ENCODE measurements around the gene CHSY1.
"Not testable (repeated sequence)": the region's sequence is repeated elsewhere in the genome, so short reads cannot be mapped to it uniquely, and the experiment has no call there.

The CHSY1 gene

DNA sequence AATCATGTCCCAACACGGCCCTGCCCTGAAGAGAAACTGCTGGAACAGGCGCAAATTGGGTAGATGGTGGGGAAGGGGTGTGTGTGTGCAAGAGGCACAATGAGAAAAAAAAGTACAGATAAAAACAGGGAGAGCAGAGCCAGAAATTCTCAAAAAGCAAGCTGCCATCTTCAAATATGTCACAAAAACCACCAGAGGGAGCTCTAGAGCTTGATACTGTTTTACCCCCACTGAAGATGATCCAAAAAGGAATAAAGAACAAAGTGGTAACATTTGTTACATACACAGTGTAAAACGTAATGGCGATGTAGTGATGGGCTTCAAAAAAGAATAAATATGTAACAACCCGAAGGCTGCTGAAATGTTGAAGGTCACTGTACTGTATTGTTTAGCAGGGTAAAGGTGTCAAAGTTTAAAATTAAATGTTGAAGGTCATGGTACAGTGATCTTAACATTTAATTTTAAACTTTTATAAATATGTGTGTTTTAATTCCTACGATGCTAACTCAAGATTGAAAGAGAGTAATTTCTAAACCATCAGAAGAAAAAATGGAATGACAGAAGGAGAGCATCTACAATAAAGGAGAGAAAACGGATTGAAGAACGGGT lies 37.2 kb upstream of the CHSY1 start:
- peak; percentile 70 for DNase-seq (ENCODE audit: low read depth)
- no peak overlapping the region for H3K4me3 ChIP-seq (ENCODE audit: low read length)
- peak; percentile 68 for TF ChIP-seq CTCF (IDR thresholded peaks at IDR 0.05; ENCODE audit: insufficient read depth, low read depth, low read length, missing control alignments)

DNA sequence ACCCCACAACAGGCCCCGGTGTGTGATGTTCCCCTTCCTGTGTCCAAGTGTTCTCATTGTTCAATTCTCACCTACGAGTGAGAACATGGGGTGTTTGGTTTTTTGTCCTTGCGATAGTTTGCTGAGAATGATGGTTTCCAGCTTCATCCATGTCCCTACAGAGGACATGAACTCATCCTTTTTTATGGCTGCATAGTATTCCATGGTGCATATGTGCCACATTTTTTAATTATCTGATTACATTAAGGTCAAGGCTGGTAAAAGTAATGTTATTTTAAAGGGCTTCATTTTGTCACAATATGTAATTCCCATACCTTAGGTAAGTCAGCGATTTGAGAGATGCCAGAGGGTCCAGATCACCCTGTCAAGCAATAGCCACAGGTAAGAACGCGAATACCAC lies 35.5 kb upstream of the CHSY1 start:
- not testable (repeated sequence) for DNase-seq (ENCODE audit: low read depth); H3K4me3 ChIP-seq (ENCODE audit: low read length)

GRCh38 chr15:101286471-101287114 lies 34.7 kb upstream of the CHSY1 start:
- no peak for DNase-seq (ENCODE audit: low read depth)
- TF ChIP-seq CTCF (IDR thresholded peaks at IDR 0.05; ENCODE audit: insufficient read depth, low read depth, low read length, missing control alignments), result no peak
- no peak overlapping the region for H3K4me3 ChIP-seq (ENCODE audit: low read length)

GRCh38 chr15:101283931-101284330 lies 32.1 kb upstream of the CHSY1 start:
- no peak overlapping the region for H3K4me3 ChIP-seq (ENCODE audit: low read length)

GRCh38 chr15:101280007-101280406 lies 28.2 kb upstream of the CHSY1 start:
- TF ChIP-seq CTCF (IDR thresholded peaks at IDR 0.05; ENCODE audit: insufficient read depth, low read depth, low read length, missing control alignments), result no peak
- H3K4me3 ChIP-seq (ENCODE audit: low read length), result no peak overlapping the region
- DNase-seq (ENCODE audit: low read depth), result no peak

More at GRCh38 chr15:101283931-101284330, 32.1 kb upstream of the CHSY1 start:
- DNase-seq (ENCODE audit: low read depth), result no peak
- TF ChIP-seq CTCF (IDR thresholded peaks at IDR 0.05; ENCODE audit: insufficient read depth, low read depth, low read length, missing control alignments), result no peak

DNA sequence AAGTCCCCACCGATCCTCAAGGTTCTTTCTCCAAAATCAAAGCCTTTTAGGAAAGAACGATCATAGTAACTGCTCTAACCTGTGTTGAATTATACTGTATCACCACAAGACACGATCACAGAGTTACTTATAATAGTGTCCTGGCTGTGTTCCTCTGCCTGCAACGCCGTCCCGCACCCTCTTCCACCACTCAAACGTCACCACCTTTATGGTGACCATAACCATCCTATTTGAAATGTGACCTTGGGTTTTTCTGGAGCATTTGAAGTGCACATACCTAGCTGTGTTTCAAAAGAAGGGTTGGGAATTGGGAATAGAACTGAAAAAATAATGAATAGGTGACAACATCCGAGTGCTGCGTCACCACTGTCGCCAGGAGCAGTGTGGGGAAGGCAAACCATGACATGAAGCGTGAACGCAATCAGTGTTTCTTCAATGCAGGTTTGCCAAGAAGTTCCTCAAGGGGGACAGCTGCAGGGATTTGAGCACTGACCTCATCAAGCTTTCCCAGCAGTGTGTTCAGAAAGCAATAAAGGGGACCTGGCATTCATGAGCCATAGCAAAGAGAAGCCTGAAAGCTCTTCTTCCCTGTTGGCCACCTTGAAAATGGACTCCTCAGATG lies 26.2 kb upstream of the CHSY1 start:
- DNase-seq (ENCODE audit: low read depth), result no peak
- TF ChIP-seq CTCF (IDR thresholded peaks at IDR 0.05; ENCODE audit: insufficient read depth, low read depth, low read length, missing control alignments), result no peak
- H3K4me3 ChIP-seq (ENCODE audit: low read length), result peak overlapping the region; percentile 55

GRCh38 chr15:101277038-101277822 lies 25.4 kb upstream of the CHSY1 start, which contains the start of gene SELENOS:
TSS of gene SELENOS (minus strand) at chr15:101277485. CDS start at chr15:101277417, 68 bp downstream.
- peak within 1 kb of the TSS; percentile 86 for H3K4me3 ChIP-seq (ENCODE audit: low read length)
- DNase-seq (ENCODE audit: low read depth), result peak; percentile 95
- TF ChIP-seq CTCF (IDR thresholded peaks at IDR 0.05; ENCODE audit: insufficient read depth, low read depth, low read length, missing control alignments), result no peak
